SK-N-SH treated with all-trans-retinoic acid at 6 μM for 48 hours (cell line): ENCODE data around the gene ITPA.

Source experiments
- ATAC-seq: fragments of 200-7000 bp; cut with Tn5 transposase; 3 replicates; pipeline ENCODE4 v1.9.1; 2020; ENCODE audit warnings: mild to moderate bottlenecking, moderate library complexity
- ARNTL ChIP-seq: fragments of 450-650 bp; formaldehyde crosslinking; IDR thresholded peaks from 2 replicates; pipeline ENCODE4 v1.5.0; 2020; ENCODE audit warnings: low read depth, mild to moderate bottlenecking, moderate library complexity, borderline replicate concordance
- CSDC2 ChIP-seq: fragments of 250-450 bp; sonication (Bioruptor Pico); IDR thresholded peaks from 2 replicates; pipeline ENCODE4 v1.5.0; 2020; ENCODE audit warnings: mild to moderate bottlenecking, moderate library complexity
- OSR1 ChIP-seq: fragments of 250-450 bp; sonication (Bioruptor Pico); IDR thresholded peaks from 2 replicates; pipeline ENCODE4 v1.8.0; 2022; ENCODE audit warnings: moderate library complexity, mild to moderate bottlenecking, inconsistent platforms
- PPARA ChIP-seq: fragments of 250-450 bp; sonication (Bioruptor Pico); IDR thresholded peaks from 2 replicates; pipeline ENCODE4 v1.5.0; 2020; ENCODE audit warnings: mild to moderate bottlenecking, borderline replicate concordance
- SNAI2 ChIP-seq: fragments of 250-450 bp; sonication (Bioruptor Pico); IDR thresholded peaks from 2 replicates; pipeline ENCODE4 v1.5.0; 2020; ENCODE audit warnings: mild to moderate bottlenecking, moderate library complexity
- TCF4 ChIP-seq: fragments of 250-450 bp; sonication (Bioruptor Pico); IDR thresholded peaks from 2 replicates; pipeline ENCODE4 v1.8.0; 2021; ENCODE audit warnings: mild to moderate bottlenecking, moderate library complexity, borderline replicate concordance
- TOX ChIP-seq: fragments of 250-450 bp; sonication (Bioruptor Pico); IDR thresholded peaks from 2 replicates; pipeline ENCODE4 v1.8.0; 2021; ENCODE audit warnings: mild to moderate bottlenecking, moderate library complexity, borderline replicate concordance
- ZC3H10 ChIP-seq: fragments of 250-450 bp; sonication (Bioruptor Pico); IDR thresholded peaks from 2 replicates; pipeline ENCODE4 v1.5.1; 2021; ENCODE audit warnings: mild to moderate bottlenecking, moderate library complexity
- ZFP3 ChIP-seq: fragments of 250-450 bp; sonication (Bioruptor Pico); IDR thresholded peaks from 2 replicates; pipeline ENCODE4 v1.5.0; 2020; ENCODE audit warnings: mild to moderate bottlenecking, moderate library complexity
- ZFP30 ChIP-seq: fragments of 450-650 bp; formaldehyde crosslinking; IDR thresholded peaks from 2 replicates; pipeline ENCODE4 v1.5.0; 2022; ENCODE audit warnings: mild to moderate bottlenecking, moderate library complexity
- ZNF565 ChIP-seq: fragments of 450-650 bp; formaldehyde crosslinking; conservative IDR thresholded peaks from 2 replicates; pipeline ENCODE4 v1.5.0; 2020; ENCODE audit warnings: low read depth, mild to moderate bottlenecking, moderate library complexity
- ZNF70 ChIP-seq: fragments of 450-650 bp; formaldehyde crosslinking; IDR thresholded peaks from 2 replicates; pipeline ENCODE4 v1.5.0; 2020; ENCODE audit warnings: mild to moderate bottlenecking, moderate library complexity
- ZNF8 ChIP-seq: fragments of 450-650 bp; formaldehyde crosslinking; IDR thresholded peaks from 2 replicates; pipeline ENCODE4 v1.5.0; 2020; ENCODE audit warnings: mild to moderate bottlenecking, moderate library complexity
- TF ChIP-seq, protein P1 (sequence below): fragments of 250-450 bp; sonication (Bioruptor Pico); IDR thresholded peaks from 2 replicates; pipeline ENCODE4 v1.8.0; 2020; ENCODE audit warnings: mild to moderate bottlenecking, moderate library complexity, borderline replicate concordance
- TF ChIP-seq, protein P2 (sequence below): fragments of 250-450 bp; sonication (Bioruptor Pico); IDR thresholded peaks from 2 replicates; pipeline ENCODE4 v1.5.0; 2020; ENCODE audit warnings: mild to moderate bottlenecking, moderate library complexity
- TF ChIP-seq, protein P3 (sequence below): fragments of 250-450 bp; sonication (Bioruptor Pico); IDR thresholded peaks from 2 replicates; pipeline ENCODE4 v1.5.1; 2021; ENCODE audit warnings: mild to moderate bottlenecking, moderate library complexity
- TF ChIP-seq, protein P4 (sequence below): fragments of 250-450 bp; sonication (Bioruptor Pico); IDR thresholded peaks from 2 replicates; pipeline ENCODE4 v1.8.0; 2021; ENCODE audit warnings: low read depth, mild to moderate bottlenecking, moderate library complexity, borderline replicate concordance
- TF ChIP-seq, protein P5 (sequence below): fragments of 250-450 bp; sonication (Bioruptor Pico); IDR thresholded peaks from 2 replicates; pipeline ENCODE4 v1.5.1; 2020; ENCODE audit warnings: low read depth, mild to moderate bottlenecking, moderate library complexity

Gene ITPA

DNA sequence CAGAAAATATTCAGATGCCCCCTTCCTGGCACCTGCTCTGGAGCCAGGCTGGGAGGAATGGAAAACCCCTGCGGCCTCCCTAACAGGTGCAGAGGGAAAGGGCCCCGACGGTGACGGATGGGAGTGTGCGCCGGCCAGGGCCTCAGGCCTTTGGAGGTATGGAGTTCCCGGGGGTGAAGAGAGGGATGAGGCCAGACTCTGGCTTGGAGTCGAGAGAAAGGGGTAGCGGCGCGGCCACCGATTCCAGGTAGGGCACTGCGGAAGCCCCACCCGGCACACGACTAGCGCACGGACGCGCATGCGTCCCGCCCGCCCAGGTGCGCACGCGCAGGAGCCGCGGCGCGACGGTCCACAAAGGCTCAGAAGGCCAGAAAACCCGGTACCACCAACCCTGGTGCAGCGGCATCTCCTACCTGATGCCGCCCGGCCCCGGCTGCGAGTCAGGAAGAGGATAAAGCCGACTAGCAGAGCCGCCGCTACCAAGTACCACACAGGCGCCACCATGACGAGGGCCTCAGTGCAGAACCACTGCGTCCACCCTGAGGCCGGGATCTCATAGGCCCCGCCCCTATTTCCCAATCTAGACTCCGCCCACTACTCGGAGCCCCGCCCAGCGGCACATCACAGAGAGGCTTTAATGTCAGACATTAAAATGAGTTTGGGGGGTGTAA lies 5.0 kb upstream of the ITPA start, which contains the start of gene DDRGK1:
DDRGK1 (minus strand) TSS at position 559 of the 671 bp plus-strand sequence; CDS start at position 504, 55 bp downstream.
- ATAC-seq, result peak; percentile 86
- TF ChIP-seq ARNTL (CRISPR knock-in tag) (no peak), ZFP30 (CRISPR knock-in tag) (no peak), OSR1 (CRISPR knock-in tag) (no peak)
- TF ChIP-seq, protein P1, sequence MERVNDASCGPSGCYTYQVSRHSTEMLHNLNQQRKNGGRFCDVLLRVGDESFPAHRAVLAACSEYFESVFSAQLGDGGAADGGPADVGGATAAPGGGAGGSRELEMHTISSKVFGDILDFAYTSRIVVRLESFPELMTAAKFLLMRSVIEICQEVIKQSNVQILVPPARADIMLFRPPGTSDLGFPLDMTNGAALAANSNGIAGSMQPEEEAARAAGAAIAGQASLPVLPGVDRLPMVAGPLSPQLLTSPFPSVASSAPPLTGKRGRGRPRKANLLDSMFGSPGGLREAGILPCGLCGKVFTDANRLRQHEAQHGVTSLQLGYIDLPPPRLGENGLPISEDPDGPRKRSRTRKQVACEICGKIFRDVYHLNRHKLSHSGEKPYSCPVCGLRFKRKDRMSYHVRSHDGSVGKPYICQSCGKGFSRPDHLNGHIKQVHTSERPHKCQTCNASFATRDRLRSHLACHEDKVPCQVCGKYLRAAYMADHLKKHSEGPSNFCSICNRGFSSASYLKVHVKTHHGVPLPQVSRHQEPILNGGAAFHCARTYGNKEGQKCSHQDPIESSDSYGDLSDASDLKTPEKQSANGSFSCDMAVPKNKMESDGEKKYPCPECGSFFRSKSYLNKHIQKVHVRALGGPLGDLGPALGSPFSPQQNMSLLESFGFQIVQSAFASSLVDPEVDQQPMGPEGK (CRISPR knock-in tag), result no peak

DNA sequence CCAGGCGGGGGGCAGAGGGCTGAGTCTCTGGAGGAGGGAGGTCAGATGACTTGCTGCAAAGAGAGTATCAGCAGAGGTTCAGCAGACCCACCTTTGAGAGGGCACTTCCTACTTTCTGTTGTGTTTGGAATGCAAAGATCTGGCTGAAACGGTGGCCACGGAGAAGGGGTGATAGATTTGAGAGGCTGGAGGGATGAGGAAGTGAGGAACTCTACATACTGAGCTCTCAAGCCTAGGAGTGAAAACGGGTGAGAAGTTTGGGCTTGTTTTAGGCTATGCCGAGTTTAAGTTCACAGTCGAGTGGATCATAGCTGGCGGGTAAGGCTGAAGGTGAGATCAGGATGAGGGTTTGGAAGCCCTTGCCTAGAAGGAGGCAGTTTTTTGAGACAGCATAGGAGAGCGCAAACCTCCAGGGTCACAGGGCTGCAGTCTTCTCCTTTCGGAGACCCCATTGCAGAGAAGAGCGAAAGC lies 477 bp upstream of the ITPA start:
- TF ChIP-seq ZC3H10 (CRISPR knock-in tag), result no peak
- no peak for TF ChIP-seq SNAI2 (CRISPR knock-in tag)
- TF ChIP-seq TOX (CRISPR knock-in tag), result no peak
- TF ChIP-seq CSDC2 (CRISPR knock-in tag), result no peak
- TF ChIP-seq, protein P2, sequence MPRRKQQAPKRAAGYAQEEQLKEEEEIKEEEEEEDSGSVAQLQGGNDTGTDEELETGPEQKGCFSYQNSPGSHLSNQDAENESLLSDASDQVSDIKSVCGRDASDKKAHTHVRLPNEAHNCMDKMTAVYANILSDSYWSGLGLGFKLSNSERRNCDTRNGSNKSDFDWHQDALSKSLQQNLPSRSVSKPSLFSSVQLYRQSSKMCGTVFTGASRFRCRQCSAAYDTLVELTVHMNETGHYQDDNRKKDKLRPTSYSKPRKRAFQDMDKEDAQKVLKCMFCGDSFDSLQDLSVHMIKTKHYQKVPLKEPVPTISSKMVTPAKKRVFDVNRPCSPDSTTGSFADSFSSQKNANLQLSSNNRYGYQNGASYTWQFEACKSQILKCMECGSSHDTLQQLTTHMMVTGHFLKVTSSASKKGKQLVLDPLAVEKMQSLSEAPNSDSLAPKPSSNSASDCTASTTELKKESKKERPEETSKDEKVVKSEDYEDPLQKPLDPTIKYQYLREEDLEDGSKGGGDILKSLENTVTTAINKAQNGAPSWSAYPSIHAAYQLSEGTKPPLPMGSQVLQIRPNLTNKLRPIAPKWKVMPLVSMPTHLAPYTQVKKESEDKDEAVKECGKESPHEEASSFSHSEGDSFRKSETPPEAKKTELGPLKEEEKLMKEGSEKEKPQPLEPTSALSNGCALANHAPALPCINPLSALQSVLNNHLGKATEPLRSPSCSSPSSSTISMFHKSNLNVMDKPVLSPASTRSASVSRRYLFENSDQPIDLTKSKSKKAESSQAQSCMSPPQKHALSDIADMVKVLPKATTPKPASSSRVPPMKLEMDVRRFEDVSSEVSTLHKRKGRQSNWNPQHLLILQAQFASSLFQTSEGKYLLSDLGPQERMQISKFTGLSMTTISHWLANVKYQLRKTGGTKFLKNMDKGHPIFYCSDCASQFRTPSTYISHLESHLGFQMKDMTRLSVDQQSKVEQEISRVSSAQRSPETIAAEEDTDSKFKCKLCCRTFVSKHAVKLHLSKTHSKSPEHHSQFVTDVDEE (CRISPR knock-in tag), result no peak
- TF ChIP-seq, protein P3, sequence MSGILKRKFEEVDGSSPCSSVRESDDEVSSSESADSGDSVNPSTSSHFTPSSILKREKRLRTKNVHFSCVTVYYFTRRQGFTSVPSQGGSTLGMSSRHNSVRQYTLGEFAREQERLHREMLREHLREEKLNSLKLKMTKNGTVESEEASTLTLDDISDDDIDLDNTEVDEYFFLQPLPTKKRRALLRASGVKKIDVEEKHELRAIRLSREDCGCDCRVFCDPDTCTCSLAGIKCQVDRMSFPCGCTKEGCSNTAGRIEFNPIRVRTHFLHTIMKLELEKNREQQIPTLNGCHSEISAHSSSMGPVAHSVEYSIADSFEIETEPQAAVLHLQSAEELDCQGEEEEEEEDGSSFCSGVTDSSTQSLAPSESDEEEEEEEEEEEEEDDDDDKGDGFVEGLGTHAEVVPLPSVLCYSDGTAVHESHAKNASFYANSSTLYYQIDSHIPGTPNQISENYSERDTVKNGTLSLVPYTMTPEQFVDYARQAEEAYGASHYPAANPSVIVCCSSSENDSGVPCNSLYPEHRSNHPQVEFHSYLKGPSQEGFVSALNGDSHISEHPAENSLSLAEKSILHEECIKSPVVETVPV, result no peak
- peak; percentile 30 for ATAC-seq

DNA sequence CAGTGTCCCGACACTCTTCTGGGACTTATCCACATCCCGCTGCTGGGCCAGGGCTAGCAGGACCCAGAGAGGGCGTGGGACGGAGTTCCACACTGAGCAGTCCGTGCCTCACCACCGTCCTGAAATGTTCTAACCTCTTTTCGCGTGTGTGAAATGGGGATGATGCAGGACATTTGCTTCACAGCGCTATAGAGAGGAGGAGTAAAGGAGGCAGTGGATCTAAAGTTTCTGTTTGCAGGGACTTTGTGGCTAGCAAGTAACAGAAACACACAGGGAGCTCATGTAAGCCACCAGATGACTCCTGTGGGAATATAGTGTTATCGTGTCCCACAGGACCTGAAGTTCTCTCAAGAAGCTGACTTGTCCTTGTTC lies 634 bp downstream of the ITPA start:
- TF ChIP-seq, protein P2 (CRISPR knock-in tag), result no peak
- no peak for TF ChIP-seq ARNTL (CRISPR knock-in tag)
- TF ChIP-seq, protein P1 (CRISPR knock-in tag), result no peak
- TF ChIP-seq ZNF70 (CRISPR knock-in tag), result no peak
- TF ChIP-seq ZNF8 (CRISPR knock-in tag), result no peak
- TF ChIP-seq, protein P4, sequence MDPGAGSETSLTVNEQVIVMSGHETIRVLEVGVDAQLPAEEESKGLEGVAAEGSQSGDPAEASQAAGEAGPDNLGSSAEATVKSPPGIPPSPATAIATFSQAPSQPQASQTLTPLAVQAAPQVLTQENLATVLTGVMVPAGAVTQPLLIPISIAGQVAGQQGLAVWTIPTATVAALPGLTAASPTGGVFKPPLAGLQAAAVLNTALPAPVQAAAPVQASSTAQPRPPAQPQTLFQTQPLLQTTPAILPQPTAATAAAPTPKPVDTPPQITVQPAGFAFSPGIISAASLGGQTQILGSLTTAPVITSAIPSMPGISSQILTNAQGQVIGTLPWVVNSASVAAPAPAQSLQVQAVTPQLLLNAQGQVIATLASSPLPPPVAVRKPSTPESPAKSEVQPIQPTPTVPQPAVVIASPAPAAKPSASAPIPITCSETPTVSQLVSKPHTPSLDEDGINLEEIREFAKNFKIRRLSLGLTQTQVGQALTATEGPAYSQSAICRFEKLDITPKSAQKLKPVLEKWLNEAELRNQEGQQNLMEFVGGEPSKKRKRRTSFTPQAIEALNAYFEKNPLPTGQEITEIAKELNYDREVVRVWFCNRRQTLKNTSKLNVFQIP (CRISPR knock-in tag), result no peak
- TF ChIP-seq CSDC2 (CRISPR knock-in tag), result no peak
- TF ChIP-seq PPARA (CRISPR knock-in tag), result no peak
- TF ChIP-seq, protein P5, sequence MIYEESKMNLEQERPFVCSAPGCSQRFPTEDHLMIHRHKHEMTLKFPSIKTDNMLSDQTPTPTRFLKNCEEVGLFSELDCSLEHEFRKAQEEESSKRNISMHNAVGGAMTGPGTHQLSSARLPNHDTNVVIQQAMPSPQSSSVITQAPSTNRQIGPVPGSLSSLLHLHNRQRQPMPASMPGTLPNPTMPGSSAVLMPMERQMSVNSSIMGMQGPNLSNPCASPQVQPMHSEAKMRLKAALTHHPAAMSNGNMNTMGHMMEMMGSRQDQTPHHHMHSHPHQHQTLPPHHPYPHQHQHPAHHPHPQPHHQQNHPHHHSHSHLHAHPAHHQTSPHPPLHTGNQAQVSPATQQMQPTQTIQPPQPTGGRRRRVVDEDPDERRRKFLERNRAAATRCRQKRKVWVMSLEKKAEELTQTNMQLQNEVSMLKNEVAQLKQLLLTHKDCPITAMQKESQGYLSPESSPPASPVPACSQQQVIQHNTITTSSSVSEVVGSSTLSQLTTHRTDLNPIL (CRISPR knock-in tag), result no peak
- no peak for TF ChIP-seq ZFP3 (CRISPR knock-in tag)
- TF ChIP-seq ZNF565 (CRISPR knock-in tag), result no peak
- TF ChIP-seq TCF4 (CRISPR knock-in tag), result no peak
- no peak for TF ChIP-seq OSR1 (CRISPR knock-in tag)
- TF ChIP-seq, protein P3, result no peak
- peak; percentile 55 for ATAC-seq
